ENCODE measurements around the gene SEZ6.

- TF ChIP-seq CTCF (conservative IDR thresholded peaks at IDR 0.05; ENCODE audit: low read depth, low read length) (no peak), EZH2 (IDR thresholded peaks at IDR 0.05; ENCODE audit: low read length, unreplicated experiment) (no peak), EZH2phosphoT487 (IDR thresholded peaks at IDR 0.05; ENCODE audit: borderline replicate concordance, low read length) (no peak)
These were observed 42.0 kb downstream of the SEZ6 start for GRCh38 chr17:28963841-28964240.
